Cardiac fibroblast (primary cell): ENCODE data around the gene CCDC138.

ENCODE experiments used
- DNase-seq, 2 donors: peaks; one replicate each; pipeline versions ENCODE4 v3.0.0 to v3.0.0-alpha.2; 2010; ENCODE audit warnings: low read depth in 2 of 2
- H3K4me3 ChIP-seq, 2 donors: replicated peaks in 1 of 2; 1 replicate in 1 of 2; 2 replicates in 1 of 2; pipeline ENCODE4 v1.5.1; 2011; ENCODE audit warnings: low read depth in 2 of 2, low read length in 2 of 2, mild to moderate bottlenecking in 2 of 2, moderate library complexity in 1 of 2
- TF ChIP-seq, protein P1 (sequence below): IDR thresholded peaks from one replicate; pipeline ENCODE4 v1.5.1; 2011; ENCODE audit warnings: low read depth, mild to moderate bottlenecking, low read length, inconsistent platforms

CCDC138 gene

DNA sequence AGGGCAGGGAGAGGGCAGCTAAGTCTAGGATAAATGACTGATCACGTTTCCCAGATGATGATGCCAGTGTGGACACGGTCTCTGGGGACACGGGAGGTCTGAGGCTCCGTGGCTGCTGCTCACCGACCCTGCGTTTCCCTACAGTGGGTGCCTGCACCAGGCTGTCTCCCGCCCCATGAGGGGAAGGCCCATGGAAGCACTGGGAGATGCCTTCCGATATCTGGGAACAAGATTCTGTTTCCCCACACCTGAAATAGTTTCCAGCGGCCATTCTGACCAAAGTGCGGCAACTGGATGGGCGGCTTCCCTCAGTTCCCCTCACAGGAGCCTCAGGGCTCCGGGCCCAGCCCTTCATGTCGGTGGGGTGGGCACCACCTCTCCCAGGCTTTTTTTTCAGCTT, 119.3 kb downstream of the CCDC138 start:
- no peak overlapping the region for H3K4me3 ChIP-seq
- DNase-seq, result no peak
- TF ChIP-seq, protein P1, sequence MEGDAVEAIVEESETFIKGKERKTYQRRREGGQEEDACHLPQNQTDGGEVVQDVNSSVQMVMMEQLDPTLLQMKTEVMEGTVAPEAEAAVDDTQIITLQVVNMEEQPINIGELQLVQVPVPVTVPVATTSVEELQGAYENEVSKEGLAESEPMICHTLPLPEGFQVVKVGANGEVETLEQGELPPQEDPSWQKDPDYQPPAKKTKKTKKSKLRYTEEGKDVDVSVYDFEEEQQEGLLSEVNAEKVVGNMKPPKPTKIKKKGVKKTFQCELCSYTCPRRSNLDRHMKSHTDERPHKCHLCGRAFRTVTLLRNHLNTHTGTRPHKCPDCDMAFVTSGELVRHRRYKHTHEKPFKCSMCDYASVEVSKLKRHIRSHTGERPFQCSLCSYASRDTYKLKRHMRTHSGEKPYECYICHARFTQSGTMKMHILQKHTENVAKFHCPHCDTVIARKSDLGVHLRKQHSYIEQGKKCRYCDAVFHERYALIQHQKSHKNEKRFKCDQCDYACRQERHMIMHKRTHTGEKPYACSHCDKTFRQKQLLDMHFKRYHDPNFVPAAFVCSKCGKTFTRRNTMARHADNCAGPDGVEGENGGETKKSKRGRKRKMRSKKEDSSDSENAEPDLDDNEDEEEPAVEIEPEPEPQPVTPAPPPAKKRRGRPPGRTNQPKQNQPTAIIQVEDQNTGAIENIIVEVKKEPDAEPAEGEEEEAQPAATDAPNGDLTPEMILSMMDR, result no peak

DNA sequence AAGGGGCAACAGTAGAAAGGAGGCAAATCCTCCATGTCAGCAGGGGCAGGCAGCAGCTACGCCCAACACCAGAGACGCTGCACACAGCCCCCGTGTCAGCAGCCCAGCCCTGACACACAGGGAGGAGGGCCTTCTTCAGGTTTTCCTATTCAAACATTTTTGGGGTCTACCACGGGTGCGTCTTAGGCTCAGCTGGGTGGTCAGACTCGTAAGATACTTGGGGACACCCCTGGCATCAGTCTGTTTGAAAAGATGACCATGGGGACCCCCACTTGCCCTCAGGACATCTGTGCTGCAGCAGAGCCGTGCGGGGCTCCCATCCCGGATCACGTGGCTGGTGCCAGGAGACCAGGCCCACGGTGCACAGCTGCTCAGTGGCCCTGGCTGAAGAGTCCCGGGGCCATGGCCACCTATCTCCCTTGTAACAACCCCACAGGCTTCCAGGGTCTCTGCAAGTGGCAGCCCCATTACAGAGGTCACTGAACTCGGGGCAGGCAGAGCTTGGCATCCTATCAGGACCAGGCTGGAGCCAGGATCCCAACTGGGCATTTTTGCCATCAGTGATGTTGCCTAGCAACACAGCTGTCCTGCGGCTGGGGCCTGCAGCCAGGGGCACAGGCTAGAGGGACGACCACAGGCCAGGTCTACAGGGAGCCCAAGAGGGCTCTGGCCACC, 120.0 kb downstream of the CCDC138 start:
- DNase-seq, result no peak
- TF ChIP-seq, protein P1, result no peak
- no peak overlapping the region for H3K4me3 ChIP-seq

DNA sequence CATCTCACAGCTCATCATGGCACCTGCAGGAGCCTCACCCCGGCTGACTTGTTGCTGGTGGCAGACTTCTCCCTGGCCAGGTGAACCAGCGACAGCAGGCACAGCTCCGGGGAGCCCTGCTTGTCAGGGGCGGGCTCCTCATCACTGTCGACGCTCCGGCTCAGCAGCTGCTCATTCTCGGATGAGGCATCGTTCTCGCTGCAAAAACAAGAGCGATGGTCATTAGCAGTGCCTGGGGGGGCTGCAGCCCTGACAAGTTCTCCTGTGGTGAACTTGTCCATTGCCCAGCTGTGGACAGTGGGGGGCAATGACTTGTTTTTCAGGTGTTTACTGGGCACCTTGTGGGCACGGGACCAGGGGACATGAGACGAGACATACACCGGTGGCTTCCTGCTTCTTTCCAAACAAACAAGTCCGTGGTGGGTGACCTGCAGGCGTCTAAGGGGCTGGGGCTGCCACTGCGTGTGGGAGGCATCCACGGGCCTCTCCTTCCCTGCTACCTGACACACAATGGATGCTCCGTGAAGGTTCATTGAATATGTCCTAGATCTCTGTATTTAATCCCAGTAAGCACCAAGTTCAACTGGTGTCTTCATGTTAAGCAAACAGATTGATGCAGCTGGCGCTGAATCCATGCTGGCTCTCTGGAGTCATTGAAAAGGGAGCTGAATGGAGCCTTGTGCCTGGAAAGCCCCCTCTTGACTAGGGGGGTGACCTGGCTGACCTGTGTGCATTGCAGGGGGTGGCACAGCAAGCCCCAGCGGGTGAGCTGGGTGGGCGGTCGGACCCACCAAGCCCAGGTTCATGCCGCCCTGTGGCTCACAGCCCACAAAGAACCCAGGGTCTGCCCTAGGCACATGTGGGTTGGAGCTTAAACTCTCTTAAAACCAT, 121.5 kb downstream of the CCDC138 start:
- no peak for DNase-seq
- TF ChIP-seq, protein P1, result no peak
- H3K4me3 ChIP-seq, result no peak overlapping the region

DNA sequence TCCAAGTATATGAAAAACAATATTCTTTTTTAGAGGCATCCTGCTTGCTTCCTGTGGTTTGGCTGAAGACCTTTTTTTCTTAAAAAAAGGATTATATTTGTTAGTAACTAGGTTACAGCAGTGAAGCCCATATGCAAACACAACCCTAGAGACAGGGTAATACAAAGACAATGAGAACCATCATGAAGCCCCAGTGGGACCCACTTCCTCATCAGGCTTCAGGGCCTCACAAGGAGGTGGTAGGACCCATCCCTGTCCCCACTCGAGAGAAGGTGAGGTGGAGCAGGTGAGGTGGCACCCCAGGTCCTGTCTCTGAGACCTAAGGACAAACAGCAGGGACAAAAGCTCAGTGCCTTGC, 122.1 kb downstream of the CCDC138 start:
- DNase-seq, result no peak
- H3K4me3 ChIP-seq, result no peak overlapping the region
- TF ChIP-seq, protein P1, result no peak

DNA sequence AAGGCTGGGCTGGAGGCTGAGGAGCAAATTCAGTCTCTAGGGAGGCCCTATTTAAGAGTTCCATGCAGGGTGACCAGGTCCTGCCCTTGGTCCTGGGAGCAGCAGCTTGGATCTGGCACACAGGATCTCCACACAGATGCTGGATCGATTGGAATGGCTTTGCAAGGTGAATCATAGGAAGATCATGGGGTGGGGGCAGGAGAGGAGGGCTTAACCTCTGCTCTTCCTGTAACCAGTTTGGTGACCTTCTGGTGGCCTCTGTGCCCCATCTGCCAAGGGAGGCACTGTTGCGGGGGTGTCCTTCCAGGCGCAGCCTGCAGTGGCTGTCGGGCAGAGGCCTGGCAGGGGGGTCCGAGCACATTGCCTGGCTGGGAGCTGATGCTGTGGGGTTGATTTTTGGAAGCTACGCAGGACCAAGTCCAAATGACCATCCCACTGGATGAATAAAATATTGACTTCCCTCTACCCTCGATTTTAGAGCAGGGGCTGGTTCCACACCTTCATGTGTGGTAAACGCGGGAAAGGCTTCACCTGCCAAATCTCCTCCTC, 122.8 kb downstream of the CCDC138 start:
- no peak for DNase-seq
- H3K4me3 ChIP-seq, result no peak overlapping the region
- TF ChIP-seq, protein P1, result no peak

DNA sequence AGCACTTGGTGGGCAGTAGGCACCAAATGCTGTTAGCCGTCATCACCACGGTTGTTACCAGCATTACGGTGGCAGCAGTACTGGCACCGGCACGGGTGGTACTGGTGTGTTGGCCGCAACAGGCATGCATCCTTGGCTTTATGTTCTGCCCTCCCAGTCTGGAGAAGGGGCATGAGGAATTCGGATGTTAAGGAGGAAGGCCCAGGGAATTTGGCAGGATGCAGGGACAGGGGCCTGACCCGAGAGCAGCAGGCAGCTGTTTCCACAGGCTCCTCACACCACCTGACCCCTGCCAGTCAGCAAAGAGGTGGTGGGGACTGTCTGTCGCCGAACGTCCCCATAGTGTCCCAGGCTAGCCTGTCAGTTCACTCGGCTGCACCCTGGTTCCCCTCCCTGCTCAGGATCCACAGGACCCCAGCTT, 123.5 kb downstream of the CCDC138 start:
- DNase-seq, result no peak
- TF ChIP-seq, protein P1, result no peak
- H3K4me3 ChIP-seq, result no peak overlapping the region
